ENCODE data around the gene SERBP1.
"Not testable (repeated sequence)": the region's sequence is repeated elsewhere in the genome, so short reads cannot be mapped to it uniquely, and the experiment has no call there.

The SERBP1 gene

GRCh38 chr1:67407498-67407897, 22.7 kb downstream of the SERBP1 start:
- no peak for DNase-seq (ENCODE audit: low read depth in 2 of 2)

DNA sequence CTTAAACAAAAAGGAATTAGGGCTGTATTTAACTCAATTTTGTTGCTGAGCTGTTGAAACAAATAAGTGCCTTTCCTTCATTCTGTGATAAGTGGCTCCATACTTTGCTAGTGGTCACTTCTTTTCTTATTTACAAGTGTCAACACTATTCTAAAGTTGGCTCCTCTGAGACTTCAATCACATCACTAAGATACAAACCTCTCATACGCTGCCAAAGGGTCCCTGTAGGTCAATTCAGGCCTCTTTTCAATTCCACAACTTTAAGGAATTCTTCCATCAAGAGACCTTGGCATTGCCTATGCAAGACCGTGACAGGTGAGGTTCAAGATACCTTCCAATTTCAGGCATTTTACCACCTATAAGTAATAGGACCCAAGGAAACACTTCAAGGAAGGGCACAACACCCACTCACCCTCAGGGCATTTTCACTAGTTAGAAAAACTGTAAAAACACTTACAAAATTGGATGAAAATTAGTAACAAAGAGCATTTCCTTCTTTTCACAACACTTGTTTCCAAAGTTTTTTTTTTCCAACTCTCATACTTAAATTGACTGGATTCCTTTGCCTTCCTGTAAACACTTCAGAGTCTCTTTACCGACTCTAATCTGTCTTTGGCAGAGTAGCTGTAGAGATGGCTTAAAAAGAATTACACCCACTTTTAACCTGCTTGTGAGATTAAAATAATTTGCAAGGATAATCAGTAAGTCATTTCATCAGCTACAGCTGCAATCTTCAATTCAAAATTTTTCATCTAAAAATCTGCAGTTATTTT, 24.5 kb downstream of the SERBP1 start:
- DNase-seq (ENCODE audit: low read depth in 2 of 2): no peak

DNA sequence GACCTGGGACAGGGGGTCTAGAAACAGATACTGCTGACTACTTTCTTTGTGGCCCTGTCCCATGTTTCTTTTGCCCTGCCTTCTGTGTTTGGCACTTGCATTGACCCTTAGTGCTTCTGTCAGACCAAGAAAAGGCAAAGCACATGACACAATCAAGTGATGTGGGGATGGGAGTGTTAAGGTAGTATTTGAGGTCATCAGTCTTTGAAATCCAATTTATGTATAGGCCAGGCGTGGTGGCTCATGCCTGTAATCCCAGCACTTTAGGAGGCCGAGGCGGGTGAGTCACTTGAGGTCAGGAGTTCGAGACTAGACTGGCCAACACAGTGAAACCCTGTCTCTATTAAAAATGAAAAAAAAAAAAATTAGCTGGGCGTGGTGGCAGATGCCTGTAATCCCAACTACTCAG, 26.0 kb downstream of the SERBP1 start:
- no peak for DNase-seq (ENCODE audit: low read depth in 2 of 2)

DNA sequence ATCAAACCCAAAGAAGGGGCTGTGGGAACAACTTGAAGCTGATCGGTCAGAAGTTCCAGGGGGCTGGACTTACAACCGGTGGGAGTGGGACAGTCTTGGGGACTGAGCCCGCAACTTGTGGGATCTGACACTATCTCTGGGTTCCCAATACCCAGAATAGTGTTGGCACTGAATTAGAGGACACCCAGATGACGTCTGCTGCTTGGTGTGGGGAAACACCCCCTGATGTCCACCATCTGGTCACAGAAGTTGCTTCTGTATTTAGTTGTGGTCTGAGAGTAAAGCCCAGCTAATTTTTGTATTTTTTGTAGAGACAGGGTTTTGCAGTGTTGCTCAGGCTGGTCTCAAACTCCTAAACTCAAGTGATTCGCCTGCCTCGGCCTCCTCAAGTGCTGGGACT, 28.8 kb downstream of the SERBP1 start:
- DNase-seq (ENCODE audit: low read depth in 2 of 2): no peak

DNA sequence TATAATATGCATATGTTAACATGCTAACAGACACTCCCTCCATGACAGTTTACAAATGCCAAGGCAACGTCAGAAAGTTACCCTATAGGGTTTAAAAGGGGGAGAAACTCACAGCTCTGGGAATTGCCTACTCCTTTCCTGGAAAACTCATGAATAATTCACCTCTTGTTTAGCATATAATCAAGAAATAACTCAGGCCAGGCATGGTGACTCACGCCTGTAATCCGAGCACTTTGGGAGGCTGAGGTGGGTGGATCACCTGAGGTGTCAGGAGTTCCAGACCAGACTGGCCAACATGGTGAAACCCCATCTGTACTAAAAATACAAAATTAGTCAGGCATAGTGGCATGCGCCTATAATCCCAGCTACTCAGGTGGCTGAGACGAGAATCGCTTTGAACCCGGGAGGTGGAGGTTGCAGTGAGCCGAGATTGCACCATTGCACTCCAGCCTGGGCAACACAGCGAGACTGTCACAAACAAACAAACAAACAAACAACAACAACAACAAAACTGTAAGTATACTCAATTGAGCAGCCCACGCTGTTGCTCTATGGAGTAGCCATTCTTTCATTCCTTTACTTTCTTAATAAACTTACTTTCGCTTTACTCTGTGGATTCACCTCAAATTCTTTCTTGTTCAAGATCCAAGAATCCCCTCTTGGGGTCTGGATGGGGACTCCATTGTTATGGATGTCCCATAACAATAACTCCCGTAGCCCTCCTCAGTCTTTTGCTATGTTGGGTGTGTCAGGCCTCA, 30.0 kb downstream of the SERBP1 start:
- not testable (repeated sequence) for DNase-seq (ENCODE audit: low read depth in 2 of 2)

DNA sequence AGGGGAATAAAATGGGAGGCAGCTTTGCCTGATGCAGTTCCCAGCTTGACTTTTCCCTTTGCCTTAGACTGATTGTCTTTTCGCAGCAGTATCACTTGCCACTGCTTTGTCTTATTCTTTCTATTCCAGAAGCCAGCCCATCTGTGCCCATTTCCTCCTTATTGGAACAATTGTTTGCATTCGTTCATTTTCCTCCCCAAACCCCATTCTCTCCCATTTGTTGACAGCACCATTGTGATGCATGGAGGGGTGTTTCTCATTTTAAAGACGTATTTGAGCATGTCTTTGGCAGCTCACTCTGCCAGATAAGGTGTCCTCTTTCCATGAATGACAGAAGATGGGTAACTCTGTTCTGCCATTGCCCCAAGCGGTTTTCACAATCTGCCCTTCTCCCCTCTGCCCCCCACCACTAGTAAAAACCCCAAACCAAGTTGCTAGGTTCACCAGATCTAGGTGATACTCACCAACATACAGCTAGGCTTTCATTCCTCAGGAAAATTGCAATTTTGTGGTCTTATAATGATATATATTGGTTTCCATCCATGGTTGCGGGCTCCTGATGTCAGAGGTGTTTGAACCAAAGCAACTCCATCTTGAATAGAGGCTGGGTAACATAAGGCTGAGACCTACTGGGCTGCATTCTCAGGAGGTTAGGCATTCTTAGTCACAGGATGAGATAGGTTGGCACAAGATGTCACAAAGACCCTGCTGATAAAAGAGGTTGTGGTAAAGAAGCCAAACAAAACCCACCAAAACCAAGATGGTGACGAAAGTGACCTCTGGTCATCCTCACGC, 30.8 kb downstream of the SERBP1 start:
- DNase-seq (ENCODE audit: low read depth in 2 of 2): no peak

DNA sequence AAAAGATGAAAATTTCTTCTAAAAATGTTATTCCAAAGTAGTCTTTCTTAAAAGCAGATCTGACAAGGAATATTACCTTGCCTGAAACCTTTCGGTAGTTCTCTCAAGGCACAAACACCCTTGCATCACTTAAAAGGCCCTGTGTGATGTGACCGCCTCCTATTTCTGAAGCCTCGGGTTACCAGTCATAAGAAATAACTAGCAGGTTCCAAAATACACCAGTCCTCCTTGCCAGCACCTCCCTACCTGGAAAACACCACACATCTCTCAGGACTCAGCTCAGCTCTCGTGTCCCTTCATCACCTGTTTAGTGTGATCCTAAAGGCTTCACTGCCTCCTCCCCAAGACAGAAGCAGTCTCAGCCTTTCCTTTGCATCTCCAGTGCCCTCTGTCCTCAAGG, 35.7 kb downstream of the SERBP1 start:
- DNase-seq (ENCODE audit: low read depth in 2 of 2): no peak

DNA sequence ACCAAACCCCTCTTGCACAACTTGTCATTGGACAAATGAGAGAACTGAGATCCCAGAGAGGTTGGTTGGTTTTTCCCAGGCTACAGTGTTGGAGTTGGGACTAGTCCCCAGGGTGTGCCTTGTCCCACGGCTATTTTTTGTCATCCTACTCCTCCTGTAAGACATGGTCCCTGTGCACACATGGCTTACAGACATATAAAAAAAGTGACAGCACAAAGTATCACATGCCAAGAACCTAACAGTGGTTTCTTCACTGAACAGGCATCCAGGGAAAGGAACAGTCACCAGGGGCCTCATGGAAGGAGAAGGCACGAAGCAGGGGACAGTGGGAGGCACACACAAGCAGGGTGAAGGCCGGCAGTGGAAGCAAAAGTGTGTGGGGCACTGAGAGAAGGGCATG, 36.5 kb downstream of the SERBP1 start:
- DNase-seq (ENCODE audit: low read depth in 2 of 2): no peak

DNA sequence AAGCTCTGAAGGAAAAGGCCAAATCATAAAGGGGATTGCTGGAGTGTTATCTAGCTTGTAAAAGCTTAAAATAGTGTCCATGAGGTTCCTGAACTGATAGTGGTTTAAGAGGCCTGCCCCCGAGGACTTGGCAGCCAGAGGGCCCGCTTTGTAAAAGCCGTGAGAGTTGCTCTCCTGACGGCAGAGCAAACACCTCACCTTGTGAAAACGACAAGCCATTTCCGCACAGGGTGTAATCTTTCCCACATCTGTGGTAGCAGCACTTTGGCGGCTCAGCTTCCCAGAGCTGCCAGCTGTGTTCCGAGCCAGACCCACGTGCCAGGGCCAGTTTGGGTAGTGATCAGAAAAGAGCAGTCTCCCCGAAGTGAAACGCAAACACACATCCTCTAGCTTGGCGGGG, 37.0 kb downstream of the SERBP1 start:
- DNase-seq (ENCODE audit: low read depth in 2 of 2): no peak

DNA sequence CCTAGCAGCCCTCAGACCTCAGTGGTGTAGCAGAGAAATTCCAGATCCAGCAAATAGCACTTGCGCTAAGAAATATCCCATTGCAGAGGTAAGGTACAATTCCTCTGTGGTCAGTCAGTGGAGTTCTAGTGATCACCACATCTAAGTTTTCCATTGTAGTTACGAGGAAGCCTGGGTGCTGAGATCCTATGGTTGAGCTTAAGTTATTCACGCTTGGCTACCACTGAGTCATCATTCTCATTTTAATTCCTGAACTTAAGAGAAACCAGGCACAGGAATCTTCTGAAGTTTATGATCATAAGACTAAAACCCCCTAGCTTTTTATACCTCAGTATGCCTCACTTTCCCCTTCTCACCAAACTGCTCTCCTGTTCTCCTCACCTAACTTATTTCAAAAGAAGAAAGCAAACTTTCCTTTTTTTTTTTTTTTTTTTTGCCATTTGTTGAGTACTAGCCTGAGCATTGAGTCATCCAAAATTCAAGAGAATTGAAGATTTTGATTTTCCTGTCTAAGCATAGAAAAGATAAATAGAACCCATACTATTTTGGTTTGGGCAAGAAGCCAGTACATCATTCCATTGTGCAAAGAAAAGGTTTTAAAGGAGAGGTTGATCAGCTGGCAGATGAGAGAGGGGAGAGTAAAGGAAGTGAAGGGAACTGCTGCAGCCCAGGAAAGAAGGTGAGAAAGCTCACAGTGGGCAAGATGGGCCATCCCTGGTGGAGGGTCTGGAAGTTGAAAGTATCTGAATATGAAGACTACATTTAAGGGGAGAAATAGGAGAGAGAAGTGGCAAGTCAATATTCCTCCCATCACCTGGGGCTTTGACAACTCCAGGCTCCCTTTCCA, 39.9 kb downstream of the SERBP1 start:
- DNase-seq (ENCODE audit: low read depth in 2 of 2): no peak

DNA sequence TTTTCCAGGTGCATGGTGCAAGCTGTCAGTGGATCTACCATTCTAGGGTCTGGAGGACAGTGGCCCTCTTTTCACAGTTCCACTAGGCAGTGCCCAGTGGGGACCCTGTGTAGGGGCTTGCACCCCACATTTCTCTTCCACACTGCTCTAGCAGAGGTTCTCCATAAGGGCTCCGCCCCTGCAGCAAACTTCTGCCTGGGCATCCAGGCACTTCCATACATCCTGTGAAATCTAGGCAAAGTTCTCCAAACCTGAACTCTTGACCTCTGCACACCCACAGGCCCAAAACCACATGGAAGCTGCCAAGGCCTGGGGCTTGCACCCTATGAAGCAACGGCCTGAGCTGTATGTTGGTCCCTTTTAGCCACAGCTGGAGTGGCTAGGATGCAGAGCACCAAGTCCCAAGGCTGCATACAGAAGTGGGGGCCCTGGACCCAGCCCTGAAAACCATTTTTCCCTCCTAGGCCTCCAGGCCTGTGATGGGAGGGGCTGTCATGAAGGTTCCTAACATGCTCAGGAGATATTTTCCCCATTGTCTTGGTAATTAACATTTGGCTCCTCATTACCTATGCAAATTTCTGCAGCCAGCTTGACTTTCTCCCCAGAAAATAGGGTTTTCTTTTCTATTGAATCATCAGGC, 46.1 kb downstream of the SERBP1 start:
- no peak for DNase-seq (ENCODE audit: low read depth in 2 of 2)

DNA sequence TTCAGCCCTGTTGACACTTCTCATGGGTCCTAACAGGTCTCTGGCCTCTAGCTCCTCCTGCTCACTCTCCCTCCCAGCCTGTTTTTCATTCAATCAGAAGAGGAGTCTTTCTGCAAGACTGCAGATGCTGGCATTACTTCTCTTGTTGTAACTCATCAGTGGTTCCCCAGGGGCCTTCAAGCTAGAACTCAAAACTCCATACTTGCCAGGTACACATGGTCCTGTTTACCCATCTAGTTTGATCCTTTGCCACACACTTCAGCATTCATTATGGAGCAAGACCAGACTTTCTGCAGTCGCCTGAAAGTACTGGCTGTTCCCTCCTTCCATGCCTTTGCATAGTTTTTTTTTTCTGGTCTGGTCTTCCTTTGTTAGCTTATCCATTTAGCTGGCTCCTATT, 47.9 kb downstream of the SERBP1 start:
- DNase-seq (ENCODE audit: low read depth in 2 of 2): no peak

DNA sequence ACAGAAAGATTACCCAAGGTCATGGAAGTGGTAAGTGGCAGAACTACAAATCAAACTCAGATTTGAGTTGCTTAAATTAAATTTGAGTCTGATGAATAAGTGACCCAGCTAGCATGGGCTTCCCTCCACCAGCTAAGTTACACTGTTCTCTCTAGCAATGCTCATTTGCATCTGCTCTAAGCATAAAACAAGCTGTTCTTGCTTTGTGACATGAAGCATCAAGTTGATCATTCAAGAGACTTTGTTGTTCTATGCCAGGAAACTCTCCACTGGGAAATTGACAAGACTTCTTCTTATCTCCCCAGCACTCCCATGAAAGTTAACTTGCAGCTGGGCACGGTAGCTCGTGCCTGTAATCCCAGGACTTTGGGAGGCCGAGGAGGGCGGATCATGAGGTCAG, 49.0 kb downstream of the SERBP1 start:
- no peak for DNase-seq (ENCODE audit: low read depth in 2 of 2)

- DNase-seq (ENCODE audit: low read depth in 2 of 2): no peak
These were observed 52.9 kb downstream of the SERBP1 start for GRCh38 chr1:67377253-67377652.

DNA sequence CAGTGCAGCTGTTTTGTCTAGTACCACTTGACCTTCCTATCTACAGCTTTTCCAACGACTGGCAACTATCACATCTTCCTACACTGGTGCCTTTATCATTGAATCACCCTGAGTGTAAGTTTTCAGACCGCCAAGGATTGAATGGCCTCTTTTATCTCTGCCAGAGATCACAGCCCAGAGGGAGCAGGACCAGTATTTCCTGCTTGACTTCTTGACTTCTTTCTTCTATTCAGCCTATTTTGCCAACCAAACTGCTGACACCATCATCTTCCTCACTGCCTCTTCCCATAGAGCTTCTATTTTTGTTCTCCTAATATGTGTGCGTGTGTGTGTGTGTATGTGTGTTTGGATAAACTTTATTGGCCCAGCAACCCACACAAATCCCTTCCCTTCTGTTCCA, 53.8 kb downstream of the SERBP1 start:
- DNase-seq (ENCODE audit: low read depth in 2 of 2): no peak

- no peak for DNase-seq (ENCODE audit: low read depth in 2 of 2)
These were observed 57.3 kb downstream of the SERBP1 start for GRCh38 chr1:67372898-67373297.

- DNase-seq (ENCODE audit: low read depth in 2 of 2): no peak
These were observed 58.1 kb downstream of the SERBP1 start for GRCh38 chr1:67372136-67372535.

DNA sequence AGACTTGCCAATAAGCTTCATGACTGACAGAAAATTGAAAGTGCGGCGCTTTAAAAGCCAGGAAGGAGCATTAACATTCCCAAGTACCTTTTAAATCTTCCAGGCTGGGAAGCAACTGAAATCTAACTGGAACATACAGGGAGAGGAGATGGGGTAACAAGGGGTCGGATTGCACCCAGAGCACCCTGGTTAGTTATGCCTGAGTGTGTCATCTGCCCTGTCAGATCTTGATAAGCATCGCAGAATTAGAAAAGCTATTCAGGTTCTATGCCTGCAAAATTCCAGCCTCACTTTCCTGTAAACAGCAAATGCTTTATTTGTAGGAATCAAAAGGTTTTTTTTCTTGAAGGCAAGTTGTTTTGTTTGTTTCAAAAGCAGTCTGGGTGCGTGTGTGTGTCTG, 58.5 kb downstream of the SERBP1 start:
- no peak for DNase-seq (ENCODE audit: low read depth in 2 of 2)

DNA sequence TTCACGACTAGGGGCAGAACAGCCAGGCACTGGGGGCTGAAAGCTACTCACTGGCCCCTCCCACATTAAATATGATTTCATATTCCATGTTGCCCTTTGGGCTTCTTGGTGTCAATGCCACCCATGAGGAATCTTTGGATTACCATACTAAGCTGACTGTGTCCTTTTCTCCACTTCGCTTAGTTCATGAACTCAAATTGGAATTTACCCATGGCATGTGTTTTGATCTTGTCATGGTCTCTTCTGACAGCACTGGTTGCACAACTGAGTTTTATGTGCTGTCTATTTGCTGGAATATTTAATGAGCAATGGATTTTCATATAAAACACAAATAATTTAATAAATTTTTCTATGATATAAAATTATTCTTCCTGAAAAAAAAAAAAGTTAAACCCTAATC, 59.2 kb downstream of the SERBP1 start:
- no peak for DNase-seq (ENCODE audit: low read depth in 2 of 2)

GRCh38 chr1:67368046-67368514, 62.1 kb downstream of the SERBP1 start:
- DNase-seq (ENCODE audit: low read depth in 2 of 2): no peak

Data from stimulated activated CD8-positive, alpha-beta memory T cell treated with anti-CD3 and anti-CD28 coated beads, Interleukin-2, amount 100 ng/mL, for 1 hour (primary cell).